Breast epithelium (tissue), 3 donors: ENCODE measurements around the gene CXCR5.

ENCODE experiments used
- POLR2A ChIP-seq: fragments of 450-650 bp; IDR thresholded peaks from one replicate; pipeline ENCODE4 v1.6.1; 2016; ENCODE audit warnings: antibody characterized with exemption, mild to moderate bottlenecking, moderate library complexity
- POLR2AphosphoS5 ChIP-seq, 3 donors: sonication (generic); formaldehyde crosslinking; IDR thresholded peaks; one replicate each; pipeline ENCODE4 v1.6.1; 2017; ENCODE audit warnings: antibody characterized with exemption in 3 of 3
- TF ChIP-seq, protein P1 (sequence below), 3 donors: fragments of 450-650 bp; IDR thresholded peaks; one replicate each; pipeline ENCODE4 v1.5.1; 2016 to 2017; ENCODE audit warnings: antibody characterized with exemption in 3 of 3, mild to moderate bottlenecking in 3 of 3, moderate library complexity in 3 of 3

DNA sequence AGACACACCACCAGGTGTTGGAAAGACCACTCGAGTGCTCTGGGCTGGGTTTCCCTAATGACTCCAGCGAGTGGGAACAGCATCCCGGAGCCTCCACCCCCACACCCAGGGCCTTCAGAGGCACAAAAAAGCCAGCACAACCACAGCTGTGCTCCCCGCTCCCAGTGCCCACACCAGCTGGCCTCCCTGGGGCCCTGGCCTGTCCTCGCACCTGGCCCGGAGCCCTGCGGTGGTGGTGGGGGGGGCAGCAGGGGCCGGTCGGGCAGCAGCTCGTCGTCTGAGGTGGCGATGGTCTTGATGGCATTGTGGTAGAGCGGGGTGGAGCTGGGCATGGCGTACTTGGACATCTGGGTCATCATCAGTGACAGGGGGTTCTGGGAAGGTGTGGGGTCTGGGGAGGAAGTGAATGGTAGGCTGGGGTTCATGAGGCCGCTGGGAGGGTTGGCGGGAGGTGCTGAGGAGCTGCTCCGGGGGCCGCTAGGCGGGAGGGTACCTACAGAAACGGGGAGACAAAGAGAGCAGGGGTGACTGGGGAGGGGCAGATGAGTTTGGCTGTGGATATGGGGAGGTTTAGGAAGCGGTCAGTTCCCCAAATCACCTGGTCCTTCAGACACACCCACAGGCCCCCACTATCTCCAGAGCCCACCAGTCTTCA is 16.1 kb downstream of the CXCR5 start:
- TF ChIP-seq, protein P1, sequence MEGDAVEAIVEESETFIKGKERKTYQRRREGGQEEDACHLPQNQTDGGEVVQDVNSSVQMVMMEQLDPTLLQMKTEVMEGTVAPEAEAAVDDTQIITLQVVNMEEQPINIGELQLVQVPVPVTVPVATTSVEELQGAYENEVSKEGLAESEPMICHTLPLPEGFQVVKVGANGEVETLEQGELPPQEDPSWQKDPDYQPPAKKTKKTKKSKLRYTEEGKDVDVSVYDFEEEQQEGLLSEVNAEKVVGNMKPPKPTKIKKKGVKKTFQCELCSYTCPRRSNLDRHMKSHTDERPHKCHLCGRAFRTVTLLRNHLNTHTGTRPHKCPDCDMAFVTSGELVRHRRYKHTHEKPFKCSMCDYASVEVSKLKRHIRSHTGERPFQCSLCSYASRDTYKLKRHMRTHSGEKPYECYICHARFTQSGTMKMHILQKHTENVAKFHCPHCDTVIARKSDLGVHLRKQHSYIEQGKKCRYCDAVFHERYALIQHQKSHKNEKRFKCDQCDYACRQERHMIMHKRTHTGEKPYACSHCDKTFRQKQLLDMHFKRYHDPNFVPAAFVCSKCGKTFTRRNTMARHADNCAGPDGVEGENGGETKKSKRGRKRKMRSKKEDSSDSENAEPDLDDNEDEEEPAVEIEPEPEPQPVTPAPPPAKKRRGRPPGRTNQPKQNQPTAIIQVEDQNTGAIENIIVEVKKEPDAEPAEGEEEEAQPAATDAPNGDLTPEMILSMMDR (IDR thresholded peaks at IDR 0.05): no peak
- TF ChIP-seq POLR2A (no peak), POLR2AphosphoS5 (IDR thresholded peaks at IDR 0.05) (no peak)
